Non-pigmented ciliary epithelial cell (primary cell): Measurements from ENCODE around the gene CCNDBP1.
"Not testable (repeated sequence)": the region's sequence is repeated elsewhere in the genome, so short reads cannot be mapped to it uniquely, and the experiment has no call there.

ENCODE experiments used
- DNase-seq: peaks from one replicate; pipeline ENCODE4 v3.0.0-alpha.2; 2010; ENCODE audit warnings: low read depth

Gene CCNDBP1, protein sequence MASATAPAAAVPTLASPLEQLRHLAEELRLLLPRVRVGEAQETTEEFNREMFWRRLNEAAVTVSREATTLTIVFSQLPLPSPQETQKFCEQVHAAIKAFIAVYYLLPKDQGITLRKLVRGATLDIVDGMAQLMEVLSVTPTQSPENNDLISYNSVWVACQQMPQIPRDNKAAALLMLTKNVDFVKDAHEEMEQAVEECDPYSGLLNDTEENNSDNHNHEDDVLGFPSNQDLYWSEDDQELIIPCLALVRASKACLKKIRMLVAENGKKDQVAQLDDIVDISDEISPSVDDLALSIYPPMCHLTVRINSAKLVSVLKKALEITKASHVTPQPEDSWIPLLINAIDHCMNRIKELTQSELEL

DNA sequence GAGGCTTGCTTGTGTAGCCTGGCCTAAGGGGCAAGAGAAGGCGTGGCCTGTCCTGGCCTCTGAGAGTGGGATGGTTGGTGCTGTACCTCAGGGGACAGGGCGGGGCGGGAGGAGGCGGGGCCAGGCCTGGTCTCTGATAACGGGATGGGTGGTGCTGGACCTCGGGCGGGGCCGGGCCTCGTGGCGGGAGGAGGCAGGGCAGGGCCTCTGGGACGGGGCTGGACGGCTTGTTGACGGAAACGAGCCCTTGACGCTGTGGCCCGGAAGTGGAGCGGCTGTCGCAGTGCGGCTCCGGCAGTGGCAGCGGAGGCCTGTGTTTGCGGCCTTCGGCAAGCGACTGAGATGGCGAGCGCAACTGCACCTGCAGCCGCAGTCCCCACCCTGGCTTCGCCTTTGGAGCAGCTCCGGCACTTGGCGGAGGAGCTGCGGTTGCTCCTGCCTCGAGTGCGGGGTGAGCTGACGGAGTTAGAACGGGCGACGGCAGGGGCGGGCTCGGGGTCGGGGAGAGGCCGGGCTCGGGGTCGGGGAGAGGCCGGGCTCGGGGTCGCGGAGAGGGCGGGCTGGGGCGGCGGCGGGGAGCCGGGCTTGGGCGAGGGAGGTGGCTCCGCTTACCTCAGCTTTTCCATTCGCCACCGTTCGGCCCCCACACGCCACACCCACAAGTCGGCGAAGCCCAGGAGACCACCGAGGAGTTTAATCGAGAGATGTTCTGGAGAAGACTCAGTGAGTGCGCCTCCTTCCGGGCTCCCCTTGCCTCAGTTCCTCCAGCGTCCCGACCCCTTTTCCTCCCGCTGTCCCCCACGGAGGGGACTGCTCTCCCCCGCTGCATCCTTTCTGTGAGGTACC, at the start of gene CCNDBP1:
Gene CCNDBP1, plus strand, starts transcription at position 247 of the 846 bp plus-strand sequence. Its CDS starts 96 bp downstream, at position 343.
- DNase-seq, result no peak

DNA sequence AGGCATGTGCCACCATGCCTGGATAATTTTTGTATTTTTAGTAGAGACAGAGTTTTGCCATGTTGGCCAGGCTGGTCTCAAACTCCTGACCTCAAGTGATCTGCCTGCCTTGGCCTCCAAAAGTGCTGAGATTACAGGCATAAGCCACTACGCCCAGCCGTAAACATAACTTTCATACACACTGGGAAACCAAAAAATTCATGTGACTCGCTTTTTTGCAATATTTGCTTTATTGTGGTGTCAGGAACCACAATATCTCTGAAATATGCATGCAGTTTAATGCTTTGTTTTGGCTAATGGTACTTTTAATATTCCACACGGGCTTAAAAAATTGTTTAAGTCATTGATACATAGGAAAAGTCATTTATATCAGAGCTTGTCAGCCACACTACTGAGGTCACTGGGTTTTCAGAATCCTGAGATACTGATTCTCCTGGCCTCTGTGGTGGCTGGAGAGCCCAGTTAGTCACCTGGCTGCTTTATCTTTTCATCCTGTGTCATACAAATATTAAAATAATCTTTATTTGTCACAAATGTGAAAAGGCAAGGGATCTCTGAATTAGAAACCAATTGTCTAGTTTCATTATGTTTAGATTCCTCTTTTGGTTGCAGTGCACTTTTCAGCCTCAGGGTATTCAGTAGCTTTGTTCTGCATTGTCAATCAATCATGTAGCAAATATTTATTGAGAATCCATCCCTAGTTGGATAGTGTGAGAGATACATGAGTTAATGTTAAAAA, 41.8 kb upstream of the CCNDBP1 start:
- no peak for DNase-seq

DNA sequence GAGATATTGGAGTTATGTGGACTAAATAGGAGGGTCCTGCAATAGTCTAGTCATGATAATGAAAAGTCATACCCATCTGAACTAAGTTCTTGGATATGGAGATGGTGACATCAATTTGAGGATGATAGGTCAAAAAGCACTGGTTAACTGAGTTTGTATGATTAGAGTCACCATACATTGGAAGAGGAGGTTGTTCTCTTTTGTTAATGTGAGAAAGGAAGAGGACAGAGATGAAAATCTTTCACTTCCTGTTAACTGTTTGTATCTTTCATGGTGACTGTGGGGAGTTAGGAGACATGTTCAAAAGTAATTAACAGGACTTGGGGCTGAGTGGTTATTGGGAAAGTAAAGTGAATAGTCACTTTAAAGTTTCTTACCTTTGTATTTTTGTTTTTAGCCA, 40.7 kb upstream of the CCNDBP1 start:
- no peak for DNase-seq

DNA sequence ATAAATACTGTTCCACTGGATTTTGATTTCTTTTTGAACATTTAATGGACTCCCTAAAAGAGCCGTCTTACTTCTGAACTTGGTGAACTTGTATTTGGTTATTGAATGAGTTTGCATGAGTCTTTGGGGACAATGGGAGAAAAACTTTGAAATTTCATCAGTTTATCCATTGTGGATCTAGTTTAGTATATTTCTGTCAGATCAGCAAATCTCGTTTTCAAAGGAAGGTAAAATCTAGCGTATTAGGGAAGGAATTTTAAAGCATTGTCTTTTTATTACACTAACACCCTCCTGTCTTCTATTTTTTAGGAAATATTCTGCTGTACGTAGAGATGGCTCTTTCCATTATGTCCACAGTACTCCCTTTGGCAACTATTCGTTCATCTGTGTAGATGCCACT, 39.0 kb upstream of the CCNDBP1 start:
- DNase-seq, result no peak

DNA sequence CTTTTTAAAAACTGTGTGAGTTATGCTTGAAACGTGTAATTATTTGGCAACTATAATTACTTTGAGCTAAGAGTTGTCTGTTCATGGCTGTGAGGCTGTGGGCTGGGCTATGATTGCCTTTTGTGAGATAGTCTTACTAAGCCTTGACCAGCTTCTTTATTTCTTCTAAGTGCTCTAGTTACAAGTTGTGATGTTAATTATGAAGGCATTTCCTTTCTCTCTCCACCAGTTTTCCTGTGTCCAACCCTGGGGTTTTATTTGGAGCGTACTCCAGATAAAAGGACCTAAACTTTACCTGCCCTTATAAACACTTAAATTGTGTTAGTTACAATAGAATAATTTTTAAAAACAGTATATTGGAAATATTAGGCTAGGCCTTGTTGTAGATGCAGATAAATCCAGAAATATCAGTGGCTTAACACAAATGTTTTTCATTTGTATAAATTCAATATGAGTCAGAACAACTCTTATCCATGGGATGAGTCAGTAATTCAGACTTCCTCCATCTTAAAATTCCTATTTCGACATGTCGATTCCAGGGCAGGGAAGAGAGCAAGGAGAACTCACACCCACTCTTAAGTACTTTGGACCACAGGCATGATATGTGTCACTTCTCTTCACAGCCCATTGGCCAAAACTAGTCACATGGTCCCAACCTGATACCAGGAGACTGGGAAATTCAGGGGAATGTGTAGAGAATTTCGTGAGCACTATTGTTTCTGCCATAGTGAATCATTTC, 34.8 kb upstream of the CCNDBP1 start:
- DNase-seq, result peak; percentile 99

DNA sequence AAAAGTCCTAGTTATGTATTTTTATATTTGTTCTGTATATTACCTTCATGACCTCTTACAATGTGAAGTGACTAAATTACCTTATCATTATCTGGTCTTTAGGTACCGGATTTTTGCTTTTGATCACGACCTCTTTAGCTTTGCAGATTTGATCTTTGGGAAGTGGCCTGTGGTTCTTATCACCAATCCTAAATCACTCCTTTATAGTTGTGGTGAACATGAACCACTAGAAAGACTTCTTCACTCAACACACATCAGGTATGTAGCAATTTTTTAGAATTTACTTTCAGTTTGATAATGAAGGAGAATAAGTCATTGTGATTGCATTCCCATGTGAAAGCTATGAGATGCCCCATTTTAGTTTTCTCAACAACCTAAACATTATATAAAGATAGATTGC, 33.5 kb upstream of the CCNDBP1 start:
- no peak for DNase-seq

DNA sequence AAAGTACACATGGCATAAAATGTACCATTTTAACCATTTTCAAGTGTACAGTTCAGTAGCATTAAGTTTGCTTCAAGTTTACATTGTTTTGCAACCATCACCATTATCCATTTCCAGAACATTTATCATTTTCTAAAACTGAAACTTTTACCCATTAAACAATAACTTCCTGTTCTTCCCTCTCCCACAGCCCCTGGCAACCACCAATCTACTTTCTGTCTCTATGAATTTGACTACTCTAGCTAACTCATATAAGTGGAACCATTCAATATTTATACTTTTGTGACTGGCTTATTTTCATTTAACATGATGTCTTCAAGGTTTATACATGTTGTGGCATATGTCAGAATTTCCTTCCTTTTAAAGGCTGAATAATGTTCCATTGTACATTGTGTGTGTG, 31.9 kb upstream of the CCNDBP1 start:
- no peak for DNase-seq

DNA sequence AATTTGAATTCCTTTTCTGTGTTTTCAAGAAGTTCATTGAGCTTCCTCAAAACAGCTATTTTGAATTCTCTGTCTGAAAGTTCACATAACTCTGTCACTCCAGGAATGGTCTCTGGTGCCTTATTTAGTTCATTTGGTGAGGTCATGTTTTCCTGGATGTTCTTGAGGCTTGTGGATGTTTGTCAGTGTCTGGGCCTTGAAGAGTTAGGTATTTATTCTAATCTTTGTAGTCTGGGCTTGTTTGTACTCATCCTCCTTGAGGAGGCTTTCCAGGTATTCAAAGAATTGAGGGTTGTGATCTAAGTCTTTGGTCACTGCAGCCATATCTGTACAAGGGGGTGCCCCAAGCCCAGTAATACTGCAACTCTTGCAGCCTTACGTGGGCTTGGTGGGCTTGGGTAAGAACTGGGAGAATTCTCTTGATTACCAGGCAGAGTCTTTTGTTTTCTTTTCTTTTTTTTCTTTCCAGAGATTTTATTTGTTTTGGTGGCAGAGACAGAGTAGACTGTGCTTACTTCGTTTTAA, 19.3 kb upstream of the CCNDBP1 start:
- DNase-seq, result no peak

DNA sequence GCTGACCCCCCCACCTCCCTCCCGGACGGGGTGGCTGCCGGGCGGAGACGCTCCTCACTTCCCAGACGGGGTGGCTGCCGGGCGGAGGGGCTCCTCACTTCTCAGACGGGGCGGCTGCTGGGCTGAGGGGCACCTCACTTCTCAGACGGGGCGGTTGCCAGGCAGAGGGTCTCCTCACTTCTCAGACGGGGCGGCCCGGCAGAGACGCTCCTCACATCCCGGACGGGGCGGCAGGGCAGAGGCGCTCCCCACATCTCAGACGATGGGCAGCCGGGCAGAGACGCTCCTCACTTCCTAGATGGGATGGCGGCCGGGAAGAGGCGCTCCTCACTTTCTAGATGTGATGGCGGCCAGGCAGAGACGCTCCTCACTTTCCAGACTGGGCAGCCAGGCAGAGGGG, 17.9 kb upstream of the CCNDBP1 start:
- not testable (repeated sequence) for DNase-seq

DNA sequence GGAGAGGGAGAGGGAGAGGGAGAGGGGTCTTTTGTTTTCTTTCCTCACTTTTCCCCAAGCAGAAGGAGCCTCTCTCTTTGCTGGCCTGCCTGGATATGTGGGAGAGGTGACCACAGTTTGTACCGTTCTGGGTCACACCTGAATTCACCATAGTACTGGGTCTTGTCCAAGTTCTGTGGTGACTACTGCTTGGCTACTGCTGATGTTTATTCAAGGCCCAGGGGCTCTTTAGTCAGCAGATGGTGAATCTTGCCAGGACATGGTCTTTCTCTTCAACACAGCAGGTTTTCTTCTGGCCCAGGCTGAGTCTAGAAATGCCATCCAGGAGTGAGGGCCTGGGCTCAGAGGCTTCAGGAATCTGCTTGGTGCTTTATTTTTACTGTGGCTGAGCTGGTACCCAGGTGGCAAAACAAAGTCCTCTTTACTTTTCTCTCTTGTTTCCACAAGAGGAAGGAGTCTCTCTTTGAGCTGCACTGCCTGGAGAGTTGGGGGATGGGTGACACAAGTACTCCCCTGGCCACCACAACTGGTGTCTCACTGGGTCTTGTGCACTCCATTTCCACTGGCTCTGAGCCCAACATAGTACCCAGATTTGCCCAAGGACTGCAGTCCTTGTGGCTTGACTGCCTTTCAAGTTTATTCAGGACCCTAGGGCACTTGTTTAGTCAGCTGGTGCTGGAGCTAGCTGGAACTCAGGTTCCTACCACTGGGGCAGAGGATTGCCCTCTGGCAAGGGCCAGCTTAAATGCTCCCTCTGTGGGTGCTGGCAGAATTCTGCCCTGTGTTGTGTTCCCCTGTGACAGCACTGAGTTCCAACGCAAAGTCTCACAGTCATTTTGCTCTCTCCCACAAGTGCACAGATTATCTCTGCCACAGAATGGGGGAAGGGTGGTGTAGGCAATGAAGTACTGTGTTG, 16.8 kb upstream of the CCNDBP1 start:
- DNase-seq, result peak; percentile 27

DNA sequence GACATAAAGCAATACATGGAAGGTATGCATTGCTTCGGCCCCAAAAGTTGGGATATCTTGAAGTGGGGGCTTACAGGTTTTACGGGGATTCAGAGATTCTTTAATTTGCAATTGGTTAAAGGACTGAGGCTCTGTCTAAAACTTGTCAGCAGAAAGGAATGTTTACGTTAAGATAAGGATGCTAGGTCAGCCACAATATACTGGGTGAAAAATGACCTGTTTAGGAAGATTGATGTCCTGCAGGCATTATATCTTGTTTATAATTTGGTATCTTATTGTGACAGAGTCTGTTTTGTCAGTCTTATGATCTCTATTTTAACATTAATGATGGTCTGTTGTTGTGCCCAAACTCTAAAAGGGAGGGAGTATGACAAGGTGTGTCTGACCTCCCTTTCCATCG, 15.3 kb upstream of the CCNDBP1 start:
- DNase-seq, result no peak

DNA sequence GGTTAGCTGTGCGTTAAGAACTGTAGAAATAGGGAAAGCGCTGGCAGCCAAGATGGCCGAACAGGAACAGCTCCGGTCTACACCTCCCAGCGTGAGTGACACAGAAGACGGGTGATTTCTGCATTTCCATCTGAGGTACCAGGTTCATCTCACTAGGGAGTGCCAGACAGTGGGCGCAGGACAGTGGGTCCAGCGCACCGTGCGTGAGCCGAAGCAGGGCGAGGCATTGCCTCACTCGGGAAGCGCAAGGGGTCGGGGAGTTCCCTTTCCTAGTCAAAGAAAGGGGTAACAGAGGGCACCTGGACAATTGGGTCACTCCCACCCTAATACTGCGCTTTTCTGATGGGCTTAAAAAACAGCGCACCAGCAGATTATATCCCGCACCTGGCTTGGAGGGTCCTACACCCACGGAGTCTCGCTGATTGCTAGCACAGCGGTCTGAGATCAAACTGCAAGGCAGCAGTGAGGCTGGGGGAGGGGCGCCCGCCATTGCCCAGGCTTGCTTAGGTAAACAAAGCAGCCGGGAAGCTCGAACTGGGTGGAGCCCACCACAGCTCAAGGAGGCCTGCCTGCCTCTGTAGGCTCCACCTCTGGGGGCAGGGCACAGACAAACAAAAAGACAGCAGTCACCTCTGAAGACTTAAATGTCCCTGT, 9.4 kb upstream of the CCNDBP1 start:
- not testable (repeated sequence) for DNase-seq

DNA sequence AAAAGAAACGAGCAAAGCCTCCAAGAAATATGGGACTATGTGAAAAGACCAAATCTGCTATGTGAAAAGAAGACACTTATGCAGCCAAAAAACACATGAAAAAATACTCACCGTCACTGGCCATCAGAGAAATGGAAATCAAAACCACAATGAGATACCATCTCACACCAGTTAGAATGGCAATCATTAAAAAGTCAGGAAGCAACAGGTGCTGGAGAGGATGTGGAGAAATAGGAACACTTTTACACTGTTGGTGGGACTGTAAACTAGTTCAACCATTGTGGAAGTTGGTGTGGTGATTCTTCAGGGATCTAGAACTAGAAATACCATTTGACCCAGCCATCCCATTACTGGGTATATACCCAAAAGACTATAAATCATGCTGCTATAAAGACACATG, 8.1 kb upstream of the CCNDBP1 start:
- not testable (repeated sequence) for DNase-seq

DNA sequence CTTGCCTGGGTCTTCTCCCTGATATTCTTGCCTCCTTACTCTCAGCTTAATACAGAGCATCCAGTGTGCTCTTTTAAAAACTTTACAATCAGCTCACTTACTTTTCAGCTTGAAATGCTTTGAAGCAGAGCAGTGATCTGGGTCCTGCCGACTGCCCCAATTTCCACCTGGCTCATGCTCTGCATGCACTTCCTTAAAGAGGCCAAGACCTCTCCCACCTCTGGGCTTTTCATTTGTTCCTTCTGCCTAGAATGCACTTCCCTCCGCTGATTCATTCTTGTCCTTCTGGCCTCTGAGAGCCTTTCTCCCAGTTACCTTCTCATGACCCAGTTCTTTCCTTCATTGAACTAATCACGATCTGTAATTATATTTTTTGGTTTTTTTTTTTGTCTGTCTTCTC, 1.9 kb upstream of the CCNDBP1 start:
- DNase-seq, result no peak

DNA sequence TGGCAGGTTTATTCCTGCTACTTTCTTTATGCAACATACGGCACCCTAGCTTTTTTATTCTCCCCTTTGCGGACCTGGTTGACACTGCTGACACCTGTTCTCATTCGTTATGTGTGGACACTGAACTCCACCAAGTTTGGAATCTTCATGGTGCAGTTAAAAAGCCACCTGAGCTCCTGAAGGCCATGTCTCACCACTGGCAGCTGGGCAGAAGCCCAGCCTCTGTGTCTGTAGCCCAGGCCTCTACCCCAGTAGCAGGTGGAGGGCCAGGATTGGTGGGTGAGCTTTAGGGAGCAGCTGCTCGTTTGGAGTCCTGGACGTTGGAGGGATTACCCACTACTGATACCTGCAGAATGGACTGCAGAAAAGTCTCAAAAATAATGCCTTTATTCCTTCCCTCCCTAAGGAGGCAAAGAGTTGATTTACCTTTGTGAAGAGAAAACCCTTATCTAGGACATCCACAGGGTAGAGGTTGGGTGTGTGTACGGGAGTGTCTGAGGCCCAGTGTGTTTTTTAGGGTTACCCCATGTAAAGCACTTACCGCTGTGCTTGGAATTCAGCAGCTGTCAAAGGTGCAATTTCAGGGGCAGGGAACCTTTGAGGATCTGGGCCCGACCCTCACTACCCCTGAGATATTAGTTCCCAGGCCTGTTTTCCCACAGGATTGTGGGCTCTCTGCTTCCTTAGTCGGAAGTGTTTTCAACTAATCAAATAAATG, 637 bp upstream of the CCNDBP1 start:
- no peak for DNase-seq

DNA sequence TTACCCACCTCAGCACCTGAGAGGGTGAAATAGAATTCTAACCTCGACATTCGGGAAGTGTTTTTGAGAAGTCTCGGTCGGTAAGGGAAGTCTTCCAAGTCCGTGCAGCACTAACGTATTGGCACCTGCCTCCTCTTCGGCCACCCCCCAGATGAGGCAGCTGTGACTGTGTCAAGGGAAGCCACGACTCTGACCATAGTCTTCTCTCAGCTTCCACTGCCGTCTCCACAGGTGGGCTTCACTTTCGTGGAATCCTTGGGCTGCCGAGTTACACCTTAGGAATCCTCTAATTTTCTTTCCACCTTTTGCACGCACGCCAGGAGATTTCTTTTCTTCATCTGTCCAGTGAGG, 775 bp downstream of the CCNDBP1 start:
- no peak for DNase-seq

DNA sequence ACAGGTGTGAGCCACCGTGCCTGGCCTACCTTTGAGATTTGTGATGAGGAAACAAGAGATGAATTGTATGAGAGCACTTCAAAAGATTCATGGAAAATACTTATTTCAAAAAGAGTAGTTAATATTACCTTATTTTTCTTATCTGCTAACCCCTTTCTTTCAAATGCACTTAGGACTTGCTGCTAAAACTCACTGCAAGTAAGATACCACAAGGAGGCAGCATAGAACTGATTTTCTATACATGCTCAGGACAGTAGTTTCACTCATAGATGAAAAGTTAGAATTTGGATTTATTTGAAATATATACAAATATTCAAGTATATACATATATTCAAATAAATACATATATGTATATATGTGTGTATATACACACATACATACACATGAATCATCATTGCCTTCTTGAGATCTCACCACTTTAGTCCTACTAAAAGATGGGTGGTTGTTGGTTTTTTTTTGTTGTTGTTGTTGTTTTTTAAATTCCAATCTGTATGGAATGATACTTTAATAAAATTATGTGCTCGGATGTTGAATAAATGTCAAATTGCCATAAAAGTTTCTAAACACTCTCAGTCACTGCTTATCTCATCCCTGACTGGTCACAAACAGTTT, 2.4 kb downstream of the CCNDBP1 start:
- peak; percentile 31 for DNase-seq

DNA sequence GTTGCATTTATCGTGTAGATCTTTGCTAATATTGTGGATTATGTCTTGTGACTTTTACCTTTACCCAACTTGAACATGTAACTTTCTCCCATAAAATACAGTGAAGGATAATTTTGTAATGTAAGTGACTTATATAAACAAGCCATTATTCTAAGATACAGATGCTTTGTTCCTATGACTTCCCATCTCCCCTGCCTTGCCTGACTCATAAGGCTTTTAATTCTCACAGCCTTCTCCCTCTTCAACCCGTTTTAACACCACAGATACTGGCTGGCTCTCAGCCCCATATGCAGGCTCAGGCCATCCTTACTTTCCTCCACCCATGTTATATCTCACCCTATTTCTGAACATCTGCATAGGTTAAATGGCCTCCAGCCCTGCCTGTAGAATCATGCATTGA, 4.1 kb downstream of the CCNDBP1 start:
- no peak for DNase-seq

DNA sequence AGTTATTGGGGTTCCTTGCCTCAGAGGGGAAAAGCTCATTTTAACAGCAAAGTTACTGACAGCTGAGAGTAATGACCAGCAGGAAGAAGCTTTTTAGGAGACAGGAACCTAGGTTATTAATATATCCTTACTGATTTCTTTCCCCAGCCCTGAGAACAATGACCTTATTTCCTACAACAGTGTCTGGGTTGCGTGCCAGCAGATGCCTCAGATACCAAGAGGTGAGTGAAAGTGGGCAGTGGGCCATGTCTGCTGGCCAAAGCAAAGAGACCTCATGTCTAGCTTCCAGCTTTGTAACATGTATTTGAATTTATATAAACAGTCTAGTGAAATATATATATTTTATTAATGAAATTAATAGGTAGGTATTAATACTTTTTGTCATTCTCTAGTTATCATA, 5.0 kb downstream of the CCNDBP1 start:
- no peak for DNase-seq
